ENCODE data around the gene LGR5. TPM values are rescaled to one million over a fixed set of nuclear protein-coding genes. Genes with fewer than 3 reads are reported as not detected.
A peak's percentile ranks its signal among the peaks of the same experiment; 100 is the strongest.

The LGR5 gene
- total RNA-seq, 4 donors from 2014 or later = 8.7 to 40.1 (median 24.3) TPM

DNA sequence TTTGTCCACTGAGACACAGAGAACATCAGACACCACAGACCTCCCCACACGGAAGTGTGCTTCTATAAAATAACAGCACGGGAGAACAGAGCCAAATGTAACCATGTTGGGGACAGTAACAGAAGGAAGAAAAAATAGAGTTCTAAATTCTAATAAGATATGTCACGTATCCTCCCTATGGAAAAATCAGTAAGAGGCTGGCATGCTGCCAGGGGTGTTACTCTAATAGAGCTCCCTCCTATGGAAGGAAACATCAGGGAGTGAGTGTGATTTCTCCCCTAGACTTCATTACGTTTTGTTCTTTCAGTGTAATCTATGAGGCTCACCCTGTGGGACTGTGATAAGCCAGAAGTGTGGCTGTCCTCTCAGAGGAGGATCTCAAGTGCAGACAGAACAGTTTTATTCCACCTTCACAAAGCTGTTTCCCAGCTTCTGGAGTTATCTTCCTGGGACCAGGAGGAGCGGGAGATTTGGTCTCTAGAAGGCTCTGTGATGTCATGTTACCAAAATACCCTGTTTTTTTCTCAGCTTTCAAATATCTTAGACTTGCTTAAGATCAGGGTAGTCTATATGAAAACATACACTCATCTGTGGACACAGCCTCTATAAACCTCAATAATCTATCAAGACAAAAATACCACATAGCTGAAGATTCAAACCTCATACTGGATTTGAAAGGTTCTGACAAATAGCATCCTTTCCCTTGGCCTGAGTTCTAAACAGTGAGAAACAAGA is 154.8 kb downstream of the LGR5 start:
- no peaks in the 10 kb centered on the region for H3K36me3 ChIP-seq
- no peak for TF ChIP-seq POLR2A (IDR thresholded peaks at IDR 0.05)
- TF ChIP-seq, protein P1, sequence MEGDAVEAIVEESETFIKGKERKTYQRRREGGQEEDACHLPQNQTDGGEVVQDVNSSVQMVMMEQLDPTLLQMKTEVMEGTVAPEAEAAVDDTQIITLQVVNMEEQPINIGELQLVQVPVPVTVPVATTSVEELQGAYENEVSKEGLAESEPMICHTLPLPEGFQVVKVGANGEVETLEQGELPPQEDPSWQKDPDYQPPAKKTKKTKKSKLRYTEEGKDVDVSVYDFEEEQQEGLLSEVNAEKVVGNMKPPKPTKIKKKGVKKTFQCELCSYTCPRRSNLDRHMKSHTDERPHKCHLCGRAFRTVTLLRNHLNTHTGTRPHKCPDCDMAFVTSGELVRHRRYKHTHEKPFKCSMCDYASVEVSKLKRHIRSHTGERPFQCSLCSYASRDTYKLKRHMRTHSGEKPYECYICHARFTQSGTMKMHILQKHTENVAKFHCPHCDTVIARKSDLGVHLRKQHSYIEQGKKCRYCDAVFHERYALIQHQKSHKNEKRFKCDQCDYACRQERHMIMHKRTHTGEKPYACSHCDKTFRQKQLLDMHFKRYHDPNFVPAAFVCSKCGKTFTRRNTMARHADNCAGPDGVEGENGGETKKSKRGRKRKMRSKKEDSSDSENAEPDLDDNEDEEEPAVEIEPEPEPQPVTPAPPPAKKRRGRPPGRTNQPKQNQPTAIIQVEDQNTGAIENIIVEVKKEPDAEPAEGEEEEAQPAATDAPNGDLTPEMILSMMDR (IDR thresholded peaks at IDR 0.05 in 4 of 5, conservative IDR thresholded peaks at IDR 0.05 in 1 of 5) = no peak
- H3K4me1 ChIP-seq = no peaks in the 10 kb centered on the region
- no peaks in the 10 kb centered on the region for H3K9me3 ChIP-seq
- ATAC-seq (no peak), DNase-seq (no peak)
- H3K4me3 ChIP-seq = no peak overlapping the region
- no peak overlapping the region for H3K27ac ChIP-seq
- intact Hi-C loops (cut with DNase I; ENCODE audit: low total_unique reads) (no loop called here), in situ Hi-C loops (cut with MboI; ENCODE audit: low sequenced_read_pairs in 4 of 4) (no loop called here)
- H3K27me3 ChIP-seq = peaks cover 0 to 4% (median 0%) of the 10 kb centered on the region in 3 donors

DNA sequence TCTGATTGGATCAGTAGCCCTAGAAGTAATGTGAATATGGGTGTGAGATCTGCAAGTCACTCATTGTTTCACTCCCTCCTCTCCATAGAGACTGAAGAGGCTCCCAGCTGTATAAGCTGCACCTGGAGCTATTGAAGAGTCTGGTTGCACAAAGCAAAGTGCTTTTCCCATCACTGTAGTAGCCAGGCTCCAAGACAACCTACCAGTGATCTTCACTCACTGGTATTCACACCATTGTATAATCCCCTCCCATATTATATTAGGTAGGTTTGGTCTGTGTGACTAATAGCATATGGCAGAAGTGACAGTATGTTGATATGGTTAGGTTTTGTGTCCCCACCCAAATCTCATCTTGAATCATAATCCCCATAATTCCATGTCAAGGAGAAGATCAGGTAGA is 159.6 kb downstream of the LGR5 start:
- Histone ChIP-seq H3K9me3 (no peaks in the 10 kb centered on the region), H3K4me3 (no peak overlapping the region), H3K27me3 (peaks cover 0 to 4% (median 0%) of the 10 kb centered on the region in 3 donors), H3K27ac (no peak overlapping the region), H3K4me1 (peaks cover 2 to 10% of the 10 kb centered on the region in 2 donors), H3K36me3 (no peaks in the 10 kb centered on the region)
- DNase-seq (no peak), ATAC-seq (no peak)
- intact Hi-C loops (cut with DNase I; ENCODE audit: low total_unique reads) = no loop called here
- in situ Hi-C loops (cut with MboI; ENCODE audit: low sequenced_read_pairs in 4 of 4) = no loop called here
- TF ChIP-seq, protein P1 (IDR thresholded peaks at IDR 0.05 in 4 of 5, conservative IDR thresholded peaks at IDR 0.05 in 1 of 5) = no peak
- no peak for TF ChIP-seq POLR2A (IDR thresholded peaks at IDR 0.05)

DNA sequence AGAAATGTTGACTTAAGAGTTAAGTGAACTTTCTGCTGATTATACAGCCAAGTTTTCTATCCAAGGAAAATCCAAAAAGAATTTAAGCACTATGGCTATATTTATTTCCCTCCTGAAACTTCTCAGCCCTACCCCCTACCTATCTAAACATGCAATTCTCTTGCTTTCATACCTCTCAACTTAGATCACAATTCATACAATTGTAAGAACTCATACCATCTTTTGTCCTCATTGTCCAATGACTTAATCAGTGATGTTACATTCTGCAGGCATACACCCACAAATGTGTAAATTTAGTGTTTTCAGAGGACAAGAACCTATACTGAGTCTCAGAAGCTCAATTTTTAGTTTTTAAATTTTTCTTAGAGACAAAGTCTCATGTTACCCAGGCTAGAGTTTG is 161.9 kb downstream of the LGR5 start:
- ATAC-seq = no peak
- in situ Hi-C loops (cut with MboI; ENCODE audit: low sequenced_read_pairs in 4 of 4) (no loop called here), intact Hi-C loops (cut with DNase I; ENCODE audit: low total_unique reads) (no loop called here)
- Histone ChIP-seq H3K27ac (no peak overlapping the region), H3K36me3 (peaks cover 0 to 4% of the 10 kb centered on the region in 2 donors), H3K27me3 (no peaks in the 10 kb centered on the region), H3K4me3 (no peak overlapping the region), H3K4me1 (peaks cover 2 to 10% of the 10 kb centered on the region in 2 donors), H3K9me3 (no peaks in the 10 kb centered on the region)
- no peak for DNase-seq
- TF ChIP-seq, protein P1 (IDR thresholded peaks at IDR 0.05 in 4 of 5, conservative IDR thresholded peaks at IDR 0.05 in 1 of 5) = no peak
- no peak for TF ChIP-seq POLR2A (IDR thresholded peaks at IDR 0.05)

DNA sequence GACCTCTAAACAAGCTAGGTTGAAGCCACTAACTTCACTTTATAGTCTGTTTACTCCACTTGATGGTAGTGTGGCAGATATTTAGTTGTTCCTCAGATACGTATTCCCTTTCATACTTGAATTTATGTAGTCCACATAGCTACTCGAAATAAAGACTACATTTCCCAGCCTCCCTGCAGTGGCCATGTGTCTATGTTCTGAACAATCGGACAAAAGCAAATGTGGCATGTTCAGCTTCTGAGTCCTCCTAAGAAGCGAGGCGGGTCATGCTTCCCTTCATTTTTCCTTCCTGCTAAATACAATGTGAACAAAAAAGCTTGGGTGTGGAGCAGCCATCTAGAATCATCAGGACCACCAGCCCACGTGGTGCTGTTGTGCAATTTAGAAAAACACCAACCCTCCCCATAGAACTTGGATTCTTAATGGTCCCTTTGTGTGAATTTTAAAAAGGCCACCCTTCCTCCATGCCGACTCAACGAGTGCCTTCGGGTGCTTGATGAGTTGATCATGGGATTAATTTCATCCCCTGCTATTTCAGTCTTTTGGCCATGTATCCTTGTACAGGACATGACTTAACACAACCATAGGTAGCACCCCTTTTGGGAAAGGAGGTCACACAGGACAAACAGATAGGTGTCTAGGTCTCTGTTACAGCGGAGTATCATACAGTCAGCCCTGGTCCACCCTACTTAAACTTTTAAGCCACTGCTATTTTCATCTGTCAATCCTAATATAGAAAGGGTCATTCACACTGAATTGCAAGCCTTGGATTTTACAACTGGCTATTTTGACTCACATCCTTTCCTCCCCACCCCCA is 163.4 kb downstream of the LGR5 start:
- H3K9me3 ChIP-seq = no peaks in the 10 kb centered on the region
- no peak overlapping the region for H3K27ac ChIP-seq
- ATAC-seq (peak; percentile 33 to 49), DNase-seq (no peak)
- in situ Hi-C loops (cut with MboI; ENCODE audit: low sequenced_read_pairs in 4 of 4) = no loop called here
- intact Hi-C loops (cut with DNase I; ENCODE audit: low total_unique reads) = no loop called here
- H3K4me3 ChIP-seq = no peak overlapping the region
- H3K4me1 ChIP-seq = peaks cover 2 to 10% of the 10 kb centered on the region in 2 donors
- TF ChIP-seq, protein P1 (IDR thresholded peaks at IDR 0.05 in 4 of 5, conservative IDR thresholded peaks at IDR 0.05 in 1 of 5) = no peak
- no peak for TF ChIP-seq POLR2A (IDR thresholded peaks at IDR 0.05)
- H3K27me3 ChIP-seq = no peaks in the 10 kb centered on the region
- H3K36me3 ChIP-seq = peaks cover 0 to 18% of the 10 kb centered on the region in 2 donors
